Keratinocyte (primary cell): Measurements from ENCODE around the gene SLC49A4. TPM values are rescaled to one million over a fixed set of nuclear protein-coding genes. Genes with fewer than 3 reads are reported as not detected.

Experiments used
- DNase-seq: peaks from one replicate; pipeline ENCODE4 v3.0.0-alpha.2; 2011; ENCODE audit warnings: low read depth, missing footprints, low spot score
- FAIRE-seq: peaks from 2 replicates; lab custom pipeline; 2011; peaks lifted over from hg19 to GRCh38; lab: Jason Lieb, UNC
- H2AFZ ChIP-seq: 2 replicates; pipeline ENCODE4 v1.6.0; 2012; ENCODE audit warnings: low read length, control low read depth, inconsistent platforms; ENCODE audit not compliant: control insufficient read depth
- H3K27ac ChIP-seq: 2 replicates; pipeline ENCODE4 v1.5.1; 2011; ENCODE audit warnings: low read length; ENCODE audit not compliant: control insufficient read depth, insufficient read depth
- H3K27me3 ChIP-seq: 3 replicates; pipeline ENCODE4 v1.6.0; 2011; ENCODE audit warnings: low read length; ENCODE audit not compliant: control insufficient read depth, insufficient read depth; ENCODE audit errors: extremely low read depth
- H3K36me3 ChIP-seq, 2 experiments: 2 replicates in 1 of 2; 3 replicates in 1 of 2; pipeline ENCODE4 v1.5.1; 2011; ENCODE audit warnings: low read length in 2 of 2, mild to moderate bottlenecking in 1 of 2; ENCODE audit not compliant: control insufficient read depth in 2 of 2, insufficient read depth in 2 of 2; ENCODE audit errors: extremely low read depth in 1 of 2
- H3K4me1 ChIP-seq: 3 replicates; pipeline ENCODE4 v1.5.1; 2011; ENCODE audit warnings: low read length; ENCODE audit not compliant: control insufficient read depth, insufficient read depth; ENCODE audit errors: extremely low read depth
- H3K4me2 ChIP-seq: 3 replicates; pipeline ENCODE4 v1.6.0; 2011; ENCODE audit warnings: low read depth, low read length; ENCODE audit not compliant: control insufficient read depth, insufficient read depth; ENCODE audit errors: extremely low read depth
- H3K4me3 ChIP-seq, 3 experiments: fragments of 200-600 bp in 1 of 3; sonication (generic) in 1 of 3; 2 replicates in 2 of 3; 3 replicates in 1 of 3; pipeline ENCODE4 v1.5.1; 2011 to 2016; ENCODE audit warnings: low read length in 3 of 3, mild to moderate bottlenecking in 3 of 3, control low read depth in 2 of 3, inconsistent platforms in 1 of 3, low read depth in 1 of 3, mixed read lengths in 1 of 3, mixed run types in 1 of 3, moderate library complexity in 1 of 3; ENCODE audit not compliant: control insufficient read depth in 2 of 3, insufficient read depth in 2 of 3; ENCODE audit errors: extremely low read depth in 1 of 3
- H3K79me2 ChIP-seq: 2 replicates; pipeline ENCODE4 v1.6.0; 2012; ENCODE audit warnings: low read length; ENCODE audit not compliant: control insufficient read depth, insufficient read depth
- H3K9ac ChIP-seq: 3 replicates; pipeline ENCODE4 v1.6.0; 2011; ENCODE audit warnings: low read length; ENCODE audit not compliant: control insufficient read depth, insufficient read depth; ENCODE audit errors: extremely low read depth
- H3K9me1 ChIP-seq: 3 replicates; pipeline ENCODE4 v1.6.0; 2011; ENCODE audit warnings: low read length; ENCODE audit not compliant: control insufficient read depth, insufficient read depth; ENCODE audit errors: extremely low read depth
- H3K9me3 ChIP-seq: 2 replicates; pipeline ENCODE4 v1.5.1; 2012; ENCODE audit warnings: low read depth, low read length; ENCODE audit not compliant: control insufficient read depth
- H4K20me1 ChIP-seq: 3 replicates; pipeline ENCODE4 v1.6.0; 2011; ENCODE audit warnings: low read length; ENCODE audit not compliant: control insufficient read depth, insufficient read depth; ENCODE audit errors: extremely low read depth
- CTCF ChIP-seq, 3 experiments: IDR thresholded peaks in 1 of 3; conservative IDR thresholded peaks in 1 of 3; optimal IDR thresholded peaks in 1 of 3; 2 replicates in 2 of 3; 3 replicates in 1 of 3; pipeline versions ENCODE3 to v1.5.1; 2011; ENCODE audit warnings: low read length in 3 of 3, mild to moderate bottlenecking in 3 of 3, moderate library complexity in 2 of 3, control low read depth in 1 of 3, inconsistent platforms in 1 of 3; ENCODE audit not compliant: insufficient read depth in 2 of 3; ENCODE audit errors: extremely low read depth in 1 of 3
- EZH2 ChIP-seq: IDR thresholded peaks from one replicate; pipeline ENCODE4 v1.6.1; 2012; ENCODE audit warnings: inconsistent platforms, mild to moderate bottlenecking, low read length, moderate library complexity
- dilution Hi-C: fragments of 300-500 bp; cut with MboI; formaldehyde crosslinking; loops from one replicate; pipeline ENCODE4 v1.7.0; 2020; ENCODE audit warnings: low sequenced_read_pairs; ENCODE audit not compliant: extremely low pct_ligation_motif_present
- polyA plus RNA-seq, 5 experiments: library from polyadenylated mRNA; depleted of rRNA in 3 of 5; stranded (reverse) in 3 of 5; stranded (forward) in 1 of 5; unstranded in 1 of 5; fragments of >200 nt; gene quantifications; 1 replicate in 1 of 5; 2 replicates in 3 of 5; 3 replicates in 1 of 5; pipeline versions ENCODE4 v1.2.1 to v1.2.3, GENCODE V29; 2011 to 2012; ENCODE audit warnings: missing spikeins in 2 of 5, low read depth in 1 of 5, low replicate concordance in 1 of 5

Gene SLC49A4
- polyA plus RNA-seq, 1 donor (not counting 4 experiments of a cell fraction or from before 2014, with no cell fraction given), result 18.2 TPM

GRCh38 chr3:122835590-122835989 lies 40.7 kb downstream of the SLC49A4 start:
- no peaks in the 10 kb centered on the region for H3K36me3 ChIP-seq
- FAIRE-seq (no peak), DNase-seq (no peak)
- H3K79me2 ChIP-seq, result no peaks in the 10 kb centered on the region
- H3K9me1 ChIP-seq, result no peaks in the 10 kb centered on the region
- H3K9me3 ChIP-seq, result no peaks in the 10 kb centered on the region
- no peak overlapping the region for H3K9ac ChIP-seq
- no peak overlapping the region for H3K4me3 ChIP-seq
- no peaks in the 10 kb centered on the region for H4K20me1 ChIP-seq
- no peak overlapping the region for H3K4me2 ChIP-seq
- no peak overlapping the region for H2AFZ ChIP-seq
- H3K4me1 ChIP-seq, result no peaks in the 10 kb centered on the region
- no peak overlapping the region for H3K27ac ChIP-seq
- no peaks in the 10 kb centered on the region for H3K27me3 ChIP-seq
- no peak for TF ChIP-seq CTCF (optimal IDR thresholded peaks at IDR 0.05 in 1 of 3, IDR thresholded peaks at IDR 0.05 in 1 of 3, conservative IDR thresholded peaks at IDR 0.05 in 1 of 3; ENCODE audit: extremely low read depth in 1 of 3, insufficient read depth in 2 of 3, low read length in 3 of 3)
- no peak for TF ChIP-seq EZH2
- dilution Hi-C loops, result no loop called here

GRCh38 chr3:122843604-122844003 lies 48.7 kb downstream of the SLC49A4 start:
- H4K20me1 ChIP-seq, result no peaks in the 10 kb centered on the region
- DNase-seq (no peak), FAIRE-seq (no peak)
- dilution Hi-C loops, result no loop called here
- no peak overlapping the region for H3K4me2 ChIP-seq
- no peaks in the 10 kb centered on the region for H3K9me3 ChIP-seq
- H3K27ac ChIP-seq, result no peak overlapping the region
- no peak overlapping the region for H3K4me3 ChIP-seq
- H3K27me3 ChIP-seq, result no peaks in the 10 kb centered on the region
- H3K9ac ChIP-seq, result no peak overlapping the region
- no peak overlapping the region for H2AFZ ChIP-seq
- no peaks in the 10 kb centered on the region for H3K9me1 ChIP-seq
- no peaks in the 10 kb centered on the region for H3K36me3 ChIP-seq
- peaks cover 3% of the 10 kb centered on the region for H3K4me1 ChIP-seq
- TF ChIP-seq EZH2, result no peak
- no peak for TF ChIP-seq CTCF (optimal IDR thresholded peaks at IDR 0.05 in 1 of 3, IDR thresholded peaks at IDR 0.05 in 1 of 3, conservative IDR thresholded peaks at IDR 0.05 in 1 of 3; ENCODE audit: extremely low read depth in 1 of 3, insufficient read depth in 2 of 3, low read length in 3 of 3)
- no peaks in the 10 kb centered on the region for H3K79me2 ChIP-seq
